Fibroblast of lung (primary cell): ENCODE results near the gene STON2. TPM values are rescaled to one million over a fixed set of nuclear protein-coding genes. Genes with fewer than 3 reads are reported as not detected.

Source experiments
- DNase-seq, 2 donors: peaks; one replicate each; pipeline versions ENCODE4 v3.0.0 to v3.0.0-alpha.2; 2010; ENCODE audit warnings: low read depth in 2 of 2
- H2AFZ ChIP-seq: 2 replicates; pipeline ENCODE4 v1.5.1; 2012; ENCODE audit warnings: low read length, control low read depth, inconsistent platforms
- H3K27ac ChIP-seq: 2 replicates; pipeline ENCODE4 v1.5.1; 2011; ENCODE audit warnings: low read length, control low read depth; ENCODE audit not compliant: insufficient read depth
- H3K27me3 ChIP-seq: 2 replicates; pipeline ENCODE4 v1.5.1; 2011; ENCODE audit warnings: mild to moderate bottlenecking, low read length; ENCODE audit not compliant: control insufficient read depth, insufficient read depth
- H3K36me3 ChIP-seq: 2 replicates; pipeline ENCODE4 v1.5.1; 2011; ENCODE audit warnings: low read length; ENCODE audit not compliant: control insufficient read depth, insufficient read depth
- H3K4me1 ChIP-seq: 2 replicates; pipeline ENCODE4 v1.5.1; 2011; ENCODE audit warnings: low read length; ENCODE audit not compliant: control insufficient read depth, insufficient read depth; ENCODE audit errors: extremely low read depth
- H3K4me2 ChIP-seq: 2 replicates; pipeline ENCODE4 v1.5.1; 2011; ENCODE audit warnings: low read length, control low read depth; ENCODE audit not compliant: insufficient read depth; ENCODE audit errors: extremely low read depth
- H3K4me3 ChIP-seq, 4 experiments: fragments of 200-600 bp in 1 of 4; sonication (generic) in 1 of 4; replicated peaks in 1 of 4; 2 replicates each; pipeline ENCODE4 v1.5.1; 2011 to 2016; ENCODE audit warnings: low read length in 4 of 4, low read depth in 3 of 4, mild to moderate bottlenecking in 3 of 4, control low read depth in 2 of 4, inconsistent platforms in 1 of 4, mixed read lengths in 1 of 4; ENCODE audit not compliant: insufficient read depth in 1 of 4; ENCODE audit errors: control extremely low read depth in 1 of 4
- H3K79me2 ChIP-seq: 2 replicates; pipeline ENCODE4 v1.5.1; 2012; ENCODE audit warnings: mild to moderate bottlenecking, low read length, inconsistent platforms; ENCODE audit not compliant: control insufficient read depth, insufficient read depth
- H3K9ac ChIP-seq: 2 replicates; pipeline ENCODE4 v1.5.1; 2011; ENCODE audit warnings: mild to moderate bottlenecking, low read length, control low read depth; ENCODE audit not compliant: insufficient read depth
- H3K9me3 ChIP-seq: 2 replicates; pipeline ENCODE4 v1.5.1; 2012; ENCODE audit warnings: low read depth, low read length; ENCODE audit not compliant: control insufficient read depth, insufficient read depth
- H4K20me1 ChIP-seq: 2 replicates; pipeline ENCODE4 v1.5.1; 2011; ENCODE audit warnings: low read length; ENCODE audit not compliant: control insufficient read depth, insufficient read depth; ENCODE audit errors: extremely low read depth
- CTCF ChIP-seq, 2 donors: IDR thresholded peaks in 1 of 2; conservative IDR thresholded peaks in 1 of 2; 1 replicate in 1 of 2; 2 replicates in 1 of 2; pipeline ENCODE4 v1.5.1; 2011 to 2012; ENCODE audit warnings: low read length in 2 of 2, control low read depth in 1 of 2, inconsistent platforms in 1 of 2, low read depth in 1 of 2, mild to moderate bottlenecking in 1 of 2
- EZH2 ChIP-seq: IDR thresholded peaks from 2 replicates; pipeline ENCODE4 v1.5.1; 2012; ENCODE audit warnings: low read length, control low read depth, mild to moderate bottlenecking; ENCODE audit errors: missing control alignments
- polyA plus RNA-seq, 2 donors: library from polyadenylated mRNA; depleted of rRNA in 1 of 2; stranded (reverse) in 1 of 2; unstranded in 1 of 2; fragments of >200 nt; gene quantifications; 2 replicates each; pipeline ENCODE4 v1.2.1, GENCODE V29; 2011 to 2012; ENCODE audit warnings: missing spikeins in 1 of 2
- total RNA-seq: library from RNA; depleted of rRNA; stranded (reverse); fragments of >200 nt; gene quantifications from 2 replicates; pipeline ENCODE4 v1.2.1, GENCODE V29; 2014

STON2 gene
- total and polyA plus RNA-seq, 2 donors (not counting 1 experiment from before 2014, with no cell fraction given), result 1.5 to 52.5 TPM

DNA sequence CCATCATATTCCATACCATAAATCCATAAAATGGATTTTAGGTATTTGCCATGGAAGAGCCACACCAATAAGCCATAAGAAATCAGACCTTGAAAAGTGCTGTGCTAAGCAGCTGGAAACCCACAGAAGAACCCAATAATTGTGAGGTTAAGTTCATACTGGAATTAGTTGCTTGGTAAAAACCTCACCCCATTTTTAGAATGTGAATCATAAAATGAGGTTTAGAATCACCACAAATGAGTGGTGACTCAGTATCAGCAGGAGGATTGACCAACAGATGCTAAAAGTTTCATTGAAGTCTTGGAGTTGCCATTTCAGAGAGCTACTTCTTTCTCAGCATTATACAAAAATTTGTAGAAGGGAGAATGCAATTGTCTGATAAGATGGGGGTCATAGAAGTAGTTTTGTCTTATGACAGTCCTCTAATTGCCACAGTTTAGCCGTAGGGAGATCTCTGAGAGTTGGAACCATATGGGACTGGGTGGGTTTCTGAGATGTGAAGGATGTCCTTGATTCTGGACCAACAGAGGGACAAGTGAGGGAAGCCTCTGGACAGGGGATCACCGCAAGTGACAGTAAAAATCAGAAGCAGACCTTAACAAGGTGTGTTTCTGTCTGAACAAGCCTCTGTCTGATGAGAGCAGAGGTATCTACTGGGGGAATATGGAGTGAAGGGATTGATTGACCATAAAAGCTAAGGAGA is 1.4 kb upstream of the STON2 start:
- Histone ChIP-seq H3K4me2 (peak overlapping the region; percentile 60), H3K27me3 (no peaks in the 10 kb centered on the region), H3K27ac (peak overlapping the region; percentile 77), H3K79me2 (no peaks in the 10 kb centered on the region), H4K20me1 (no peaks in the 10 kb centered on the region), H3K4me3 (peak overlapping the region in 1 of 4 experiments; percentile 25), H3K9me3 (no peaks in the 10 kb centered on the region), H3K9ac (no peak overlapping the region), H2AFZ (no peak overlapping the region), H3K36me3 (no peaks in the 10 kb centered on the region), H3K4me1 (peaks cover 11% of the 10 kb centered on the region)
- peak; percentile 96 to 97 for DNase-seq
- TF ChIP-seq CTCF (conservative IDR thresholded peaks at IDR 0.05 in 1 of 2, IDR thresholded peaks at IDR 0.05 in 1 of 2; ENCODE audit: low read depth in 1 of 2, low read length in 2 of 2) (no peak), EZH2 (no peak)

DNA sequence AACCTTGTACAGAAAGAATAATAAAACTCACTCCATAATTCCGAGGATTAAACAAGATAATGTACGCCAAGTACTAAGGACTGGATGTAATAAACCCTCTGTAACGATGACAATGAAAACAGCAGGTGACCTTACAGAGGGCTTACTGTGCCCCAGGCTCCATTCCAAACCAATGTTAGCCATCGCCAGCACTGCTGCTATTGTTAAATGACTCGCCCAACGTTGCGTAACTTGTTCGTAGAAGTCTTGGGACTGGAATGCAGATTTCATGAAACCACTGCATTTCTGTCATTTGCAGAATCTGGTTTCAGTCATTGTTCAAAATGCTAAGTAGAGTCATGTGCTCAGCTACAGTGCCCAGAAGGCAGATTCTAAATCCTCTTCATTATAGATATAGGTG is 728 bp upstream of the STON2 start:
- Histone ChIP-seq H3K27ac (peak overlapping the region; percentile 77), H3K27me3 (no peaks in the 10 kb centered on the region), H3K4me1 (peaks cover 14% of the 10 kb centered on the region), H2AFZ (no peak overlapping the region), H3K36me3 (no peaks in the 10 kb centered on the region), H3K9ac (no peak overlapping the region), H3K79me2 (no peaks in the 10 kb centered on the region), H3K9me3 (no peaks in the 10 kb centered on the region), H3K4me3 (no peak overlapping the region), H4K20me1 (no peaks in the 10 kb centered on the region), H3K4me2 (peak overlapping the region; percentile 26)
- TF ChIP-seq CTCF (conservative IDR thresholded peaks at IDR 0.05 in 1 of 2, IDR thresholded peaks at IDR 0.05 in 1 of 2; ENCODE audit: low read depth in 1 of 2, low read length in 2 of 2) (no peak), EZH2 (no peak)
- DNase-seq, result peak; percentile 99

DNA sequence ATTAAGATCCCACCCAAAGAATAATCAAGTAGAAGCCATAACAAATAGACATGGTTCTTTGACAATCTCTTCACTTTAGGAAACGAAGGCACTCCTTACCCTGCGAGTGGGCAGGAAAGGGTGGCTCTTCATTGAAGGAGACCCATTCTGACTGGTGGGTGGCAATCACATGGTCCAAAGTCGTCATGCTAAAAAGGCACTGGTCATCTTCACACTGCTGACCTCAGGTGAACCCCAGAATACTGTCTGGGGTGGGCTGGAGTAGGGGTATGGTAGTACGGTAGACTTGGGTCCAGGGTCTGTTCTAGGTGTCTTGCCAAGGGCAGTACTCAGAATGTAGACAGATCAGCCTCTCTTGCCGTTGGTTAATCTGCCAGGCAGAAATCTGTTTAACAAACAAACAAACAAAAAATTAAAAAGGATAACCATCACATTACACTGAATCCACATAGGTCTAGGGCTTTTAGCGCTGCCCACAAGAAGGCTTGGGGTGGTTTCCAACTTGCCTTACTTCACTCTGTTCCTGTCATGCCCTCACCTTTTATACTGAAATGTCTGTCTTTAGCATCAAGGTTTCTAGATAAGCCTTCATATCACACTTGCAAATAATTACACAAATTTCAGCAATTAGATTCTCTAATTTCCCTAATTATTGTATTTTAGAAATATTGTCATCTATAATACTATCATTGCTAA is 1.8 kb downstream of the STON2 start:
- Histone ChIP-seq H3K27me3 (no peaks in the 10 kb centered on the region), H3K4me3 (no peak overlapping the region), H3K9ac (no peak overlapping the region), H3K36me3 (no peaks in the 10 kb centered on the region), H2AFZ (no peak overlapping the region), H3K9me3 (no peaks in the 10 kb centered on the region), H3K27ac (no peak overlapping the region), H3K4me2 (no peak overlapping the region), H3K79me2 (no peaks in the 10 kb centered on the region), H3K4me1 (peaks cover 14% of the 10 kb centered on the region), H4K20me1 (no peaks in the 10 kb centered on the region)
- DNase-seq, result no peak
- TF ChIP-seq CTCF (conservative IDR thresholded peaks at IDR 0.05 in 1 of 2, IDR thresholded peaks at IDR 0.05 in 1 of 2; ENCODE audit: low read depth in 1 of 2, low read length in 2 of 2), result no peak
- no peak for TF ChIP-seq EZH2
